Fibroblast of villous mesenchyme (primary cell): ENCODE results near the gene KCNIP1. TPM values are rescaled to one million over a fixed set of nuclear protein-coding genes. Genes with fewer than 3 reads are reported as not detected.

Source experiments
- DNase-seq: peaks from one replicate; pipeline ENCODE4 v3.0.0-alpha.2; 2010; ENCODE audit warnings: low read depth
- H3K4me3 ChIP-seq: 2 replicates; pipeline ENCODE4 v1.5.1; 2011; ENCODE audit warnings: low read depth, mild to moderate bottlenecking, low read length
- CTCF ChIP-seq: IDR thresholded peaks from 2 replicates; pipeline ENCODE4 v1.5.1; 2012; ENCODE audit warnings: low read depth, mild to moderate bottlenecking, low read length; ENCODE audit not compliant: insufficient read depth
- total RNA-seq: library from RNA; depleted of rRNA; stranded (reverse); fragments of >200 nt; gene quantifications from 2 replicates; pipeline ENCODE4 v1.2.3, GENCODE V29; 2012

The KCNIP1 gene
- total RNA-seq, 1 donor = not detected

GRCh38 chr5:170511551-170512258 lies 7.9 kb downstream of the KCNIP1 start:
- H3K4me3 ChIP-seq = no peak overlapping the region
- no peak for DNase-seq
- TF ChIP-seq CTCF = no peak

GRCh38 chr5:170513856-170514525 lies 10.2 kb downstream of the KCNIP1 start:
- no peak for TF ChIP-seq CTCF
- DNase-seq = no peak
- no peak overlapping the region for H3K4me3 ChIP-seq

- no peak for TF ChIP-seq CTCF
- no peak for DNase-seq
- no peak overlapping the region for H3K4me3 ChIP-seq
Observed at GRCh38 chr5:170517411-170517810, 13.6 kb downstream of the KCNIP1 start.

GRCh38 chr5:170518277-170518676 lies 14.5 kb downstream of the KCNIP1 start:
- DNase-seq = no peak
- TF ChIP-seq CTCF = no peak
- no peak overlapping the region for H3K4me3 ChIP-seq

GRCh38 chr5:170519549-170519948 lies 15.7 kb downstream of the KCNIP1 start:
- H3K4me3 ChIP-seq = no peak overlapping the region
- no peak for TF ChIP-seq CTCF
- no peak for DNase-seq

- no peak overlapping the region for H3K4me3 ChIP-seq
- DNase-seq = no peak
- no peak for TF ChIP-seq CTCF
Observed at GRCh38 chr5:170520372-170520771, 16.6 kb downstream of the KCNIP1 start.
